GM19193 (cell line): Measurements from ENCODE around the gene RPL34.

Experiments
- POLR2A ChIP-seq: IDR thresholded peaks from 4 replicates; pipeline ENCODE4 v1.6.1; 2011; ENCODE audit not compliant: insufficient read depth, insufficient read length; ENCODE audit errors: extremely low read depth

RPL34 gene

GRCh38 chr4:108620933-108621905 is 843 bp downstream of the RPL34 start:
- no peak for TF ChIP-seq POLR2A

GRCh38 chr4:108622022-108622421 is 1.6 kb downstream of the RPL34 start:
- no peak for TF ChIP-seq POLR2A

DNA sequence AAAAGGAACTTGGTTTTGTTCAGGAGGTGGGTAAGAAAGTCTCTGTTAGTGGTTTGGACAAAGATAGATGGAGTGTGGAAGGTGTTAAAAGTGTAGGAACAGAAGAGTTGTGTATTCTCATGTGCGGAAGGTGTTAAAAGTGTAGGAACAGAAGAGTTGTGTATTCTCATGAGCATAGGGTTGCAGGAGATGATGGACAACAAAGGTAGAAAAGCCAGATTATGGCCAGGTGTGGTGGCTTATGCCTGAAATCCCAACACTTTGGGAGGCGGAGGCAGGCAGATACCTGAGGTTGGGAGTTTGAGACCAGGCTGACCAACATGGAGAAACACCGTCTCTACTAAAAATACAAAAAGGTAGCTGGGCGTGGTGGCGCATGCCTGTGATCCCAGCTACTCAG is 2.5 kb downstream of the RPL34 start:
- no peak for TF ChIP-seq POLR2A

DNA sequence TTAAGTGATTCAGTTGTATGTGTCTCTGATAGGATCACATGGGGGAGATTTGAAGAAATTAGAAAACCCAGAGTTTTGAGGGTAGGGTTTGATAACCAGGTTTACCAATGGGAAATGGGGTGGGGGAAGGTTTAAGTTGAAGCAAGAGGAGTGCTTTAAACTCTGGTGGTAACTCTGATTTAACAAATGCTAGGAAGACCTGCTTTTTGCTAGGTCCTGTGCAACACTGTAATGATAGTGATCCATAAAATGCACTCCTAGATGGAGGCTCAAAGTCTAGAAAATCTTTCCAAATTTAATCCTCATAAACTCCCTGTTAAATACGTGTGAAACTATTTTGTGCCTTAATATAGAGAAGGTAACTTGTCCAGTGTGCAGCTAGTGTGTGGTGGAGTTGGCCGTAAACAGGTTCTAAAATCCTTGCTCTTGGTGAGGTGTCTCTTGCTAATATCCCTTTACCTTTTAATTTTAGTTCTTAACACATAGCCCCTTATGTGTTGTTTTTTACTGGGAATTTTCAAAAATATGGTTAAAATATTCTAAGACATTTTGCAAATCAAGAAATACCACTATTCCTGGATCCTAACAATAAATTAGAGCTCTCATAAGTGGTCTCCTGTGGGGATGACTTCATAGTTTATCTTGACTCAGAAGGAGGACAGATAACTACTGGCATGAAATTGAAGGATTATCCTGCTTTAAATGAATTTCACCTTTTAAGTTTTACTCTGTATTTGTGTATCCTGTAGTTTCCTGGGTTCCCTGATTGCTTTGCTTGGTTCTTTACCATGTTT is 4.1 kb downstream of the RPL34 start:
- no peak for TF ChIP-seq POLR2A

DNA sequence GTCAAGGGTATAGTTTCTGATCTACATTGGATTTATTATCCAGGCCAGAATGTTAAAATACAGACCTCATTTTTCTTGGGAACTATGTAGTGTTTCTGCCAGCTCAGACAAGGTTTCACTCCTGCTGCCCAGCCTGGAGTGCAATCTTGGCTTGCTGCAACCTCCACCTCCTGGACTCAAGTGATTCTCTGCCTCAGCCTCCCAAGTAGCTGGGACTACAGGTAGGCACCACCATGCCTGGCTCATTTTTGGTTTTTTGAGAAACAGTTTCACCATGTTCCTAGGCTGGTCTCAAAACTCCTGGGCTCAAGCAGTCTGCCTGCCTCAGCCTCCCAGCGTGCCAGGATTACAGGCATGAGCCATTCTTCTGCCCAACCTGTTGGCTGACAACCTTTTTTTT is 5.7 kb downstream of the RPL34 start:
- TF ChIP-seq POLR2A: no peak

DNA sequence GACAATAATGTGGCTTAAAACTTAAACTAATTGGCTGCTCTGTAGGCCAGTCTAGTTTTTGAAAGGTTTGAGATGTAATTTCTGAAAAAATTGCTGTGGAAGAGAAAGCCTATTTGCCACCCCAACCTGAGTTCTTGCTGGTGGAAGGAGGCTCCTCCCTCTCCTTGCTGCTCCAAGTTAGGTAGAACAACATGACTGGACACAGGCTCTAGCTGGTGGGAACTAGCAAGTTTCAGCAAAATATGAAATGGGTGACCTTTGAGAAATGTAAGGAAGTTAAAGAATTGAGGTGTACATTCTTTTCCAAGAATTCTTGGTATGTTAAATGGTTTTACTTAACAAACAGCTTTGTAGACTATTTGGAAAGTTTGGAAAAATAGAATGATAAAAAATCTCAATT is 8.0 kb downstream of the RPL34 start:
- TF ChIP-seq POLR2A: no peak

- TF ChIP-seq POLR2A: no peak
Observed at GRCh38 chr4:108635070-108635655, 14.8 kb downstream of the RPL34 start.

DNA sequence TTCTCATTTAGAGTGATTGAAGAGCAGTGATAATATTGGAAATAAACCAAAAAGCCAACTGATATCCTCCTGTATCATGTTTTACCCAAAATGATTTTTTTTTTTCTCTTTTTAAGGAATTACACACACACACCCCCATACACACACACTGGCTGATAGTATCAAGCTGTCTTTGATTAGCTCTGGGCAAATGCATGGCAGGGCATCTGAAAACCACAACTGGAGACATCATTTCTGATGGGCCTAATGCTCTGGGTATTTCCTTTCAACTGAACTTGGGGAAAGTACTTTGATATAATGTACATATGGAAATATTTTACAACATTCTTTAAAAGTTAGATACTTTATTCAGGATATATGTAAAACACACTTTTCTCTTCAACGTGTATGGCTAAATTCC is 15.9 kb downstream of the RPL34 start:
- TF ChIP-seq POLR2A: no peak

DNA sequence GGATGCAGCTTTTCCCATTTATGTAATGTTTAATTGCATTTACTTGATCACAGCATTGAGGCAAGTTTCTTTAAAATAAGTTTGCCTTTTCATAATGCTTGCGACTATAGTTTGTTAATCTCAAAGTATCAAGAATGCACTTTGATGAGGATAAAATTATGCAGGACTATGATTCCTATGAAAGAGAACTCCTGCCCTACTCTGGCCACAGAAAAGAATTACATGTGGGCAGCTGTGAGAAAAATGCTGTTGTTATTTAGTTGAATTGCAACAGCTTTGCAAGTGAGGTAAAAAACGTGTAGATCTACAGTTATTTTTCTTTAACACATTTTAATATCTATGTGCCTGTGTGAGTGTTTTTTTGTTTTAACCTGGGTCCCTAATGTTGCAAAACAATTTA is 17.5 kb downstream of the RPL34 start:
- TF ChIP-seq POLR2A: no peak

DNA sequence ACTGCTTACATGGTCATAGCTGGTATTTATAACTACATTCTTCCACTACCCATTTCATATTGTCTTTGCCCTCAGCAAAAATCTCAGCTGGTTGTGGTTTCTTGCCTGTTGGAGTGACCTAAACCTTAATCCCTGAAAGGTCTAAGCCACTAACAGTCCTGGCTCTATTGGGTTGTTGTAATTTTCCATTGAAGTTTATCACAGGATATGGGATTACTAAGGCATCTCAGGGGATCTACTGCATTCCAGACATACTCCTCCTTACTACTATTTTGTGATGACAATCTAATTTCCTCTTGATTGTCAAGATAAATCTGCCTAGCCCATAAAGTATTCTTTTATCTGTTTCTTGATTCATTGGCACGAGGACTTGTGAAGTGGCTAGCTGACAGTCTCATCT is 23.9 kb downstream of the RPL34 start:
- no peak for TF ChIP-seq POLR2A

DNA sequence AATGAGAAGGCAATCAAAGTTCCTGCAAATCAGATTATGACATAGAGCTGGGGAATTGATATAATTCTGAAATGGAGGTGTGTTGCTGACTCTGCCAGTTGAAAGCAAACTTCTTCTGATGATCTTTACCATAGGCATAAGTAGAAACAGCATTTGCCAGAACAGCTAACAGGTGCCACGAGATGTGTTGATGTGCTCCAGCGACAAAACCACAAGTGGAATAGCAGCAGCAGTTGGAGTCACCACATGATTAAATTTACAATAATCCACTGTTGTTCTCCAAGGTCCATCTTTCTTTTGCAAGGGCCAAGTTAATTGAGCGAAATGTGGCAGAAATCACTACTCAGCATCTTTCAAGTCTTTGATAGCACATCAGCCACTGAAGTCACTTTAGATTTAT is 26.3 kb downstream of the RPL34 start:
- TF ChIP-seq POLR2A: no peak

DNA sequence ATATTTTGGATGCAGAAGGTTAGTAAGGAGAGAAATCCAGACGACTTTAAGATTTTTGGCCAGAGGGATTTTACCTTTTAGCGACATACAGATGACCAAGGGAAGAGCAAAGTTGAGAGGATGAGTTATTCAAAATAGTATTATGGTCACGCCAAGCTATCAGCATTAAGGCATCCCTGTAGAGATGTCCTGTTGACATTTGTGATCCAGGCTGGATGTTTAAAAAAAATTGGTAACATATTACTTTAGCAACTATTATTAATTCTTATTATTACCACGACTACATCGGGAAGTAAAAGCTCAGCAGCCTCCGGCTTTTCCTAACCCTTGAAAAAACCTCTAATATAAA is 29.5 kb downstream of the RPL34 start:
- no peak for TF ChIP-seq POLR2A

DNA sequence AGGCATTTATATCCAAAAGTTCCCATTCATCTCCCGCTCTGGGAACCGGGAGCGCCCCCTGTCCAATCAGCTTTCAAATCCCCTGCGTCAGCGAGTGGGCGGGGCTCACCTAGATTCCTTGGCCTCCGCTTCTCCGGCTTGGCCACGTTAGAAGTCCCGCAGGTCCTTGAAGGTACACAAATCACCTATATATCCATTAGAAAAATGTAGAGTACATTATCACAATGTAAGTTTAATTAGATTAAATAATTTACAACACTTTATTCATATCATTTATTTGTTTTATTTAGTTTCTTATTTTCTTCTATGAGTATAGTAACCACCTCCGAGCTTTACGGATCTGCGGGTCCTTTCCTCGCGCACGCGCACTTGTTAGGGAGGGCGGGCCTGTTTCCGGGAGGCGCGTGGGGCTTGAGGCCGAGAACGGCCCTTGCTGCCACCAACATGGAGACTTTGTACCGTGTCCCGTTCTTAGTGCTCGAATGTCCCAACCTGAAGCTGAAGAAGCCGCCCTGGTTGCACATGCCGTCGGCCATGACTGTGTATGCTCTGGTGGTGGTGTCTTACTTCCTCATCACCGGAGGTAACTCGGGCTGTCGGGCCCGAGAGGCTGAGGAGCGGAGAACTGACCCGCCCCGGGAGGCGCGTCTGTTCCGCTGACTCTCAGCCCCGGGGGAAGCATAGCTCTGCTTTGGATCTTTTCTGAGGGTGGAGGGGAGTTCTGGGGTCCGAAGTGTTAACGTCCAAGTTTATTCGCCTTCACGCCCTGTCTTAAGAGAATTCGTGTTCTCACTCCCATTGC is 30.0 kb downstream of the RPL34 start, which contains the start of gene OSTC:
Gene OSTC (plus strand): TSS at position 388 of the 802 bp plus-strand sequence. CDS start 57 bp downstream, at position 445.
- peak; percentile 92 for TF ChIP-seq POLR2A

- TF ChIP-seq POLR2A: no peak
Observed at GRCh38 chr4:108651014-108651791, 30.8 kb downstream of the RPL34 start.
